ENCODE data around the gene TOMM20L. TPM values are rescaled to one million over a fixed set of nuclear protein-coding genes. Genes with fewer than 3 reads are reported as not detected.

The TOMM20L gene
- total and polyA plus RNA-seq, 2 of the 13 experiments (the other 11 are each of a cell fraction or from before 2014, with no cell fraction given) = 0.46 TPM; not detected in 1

GRCh38 chr14:58426670-58427280 lies 31.0 kb downstream of the TOMM20L start (continued):
- no peak for TF ChIP-seq AFF4 (CRISPR knock-in tag; IDR thresholded peaks at IDR 0.05)
- peak; percentile 48 for TF ChIP-seq HNRNPLL (IDR thresholded peaks at IDR 0.05; ENCODE audit: low read depth, low read length, poor library complexity, severe bottlenecking)
- no peak for TF ChIP-seq MBD4 (IDR thresholded peaks at IDR 0.05; ENCODE audit: borderline replicate concordance, low read length)
- TF ChIP-seq JUNB (CRISPR knock-in tag; IDR thresholded peaks at IDR 0.05; ENCODE audit: borderline replicate concordance) = no peak
- no peak for TF ChIP-seq ZSCAN29 (CRISPR knock-in tag; conservative IDR thresholded peaks at IDR 0.05)
- TF ChIP-seq ELF3 (CRISPR knock-in tag; IDR thresholded peaks at IDR 0.05) = no peak; the same call in 1 of the 2 replicates
- TF ChIP-seq ZNF609 (CRISPR knock-in tag; IDR thresholded peaks at IDR 0.05; ENCODE audit: borderline replicate concordance) = no peak
- no peak for TF ChIP-seq RFX3 (CRISPR knock-in tag; IDR thresholded peaks at IDR 0.05)
- peak; percentile 30; the same call in 1 of the 2 replicates for TF ChIP-seq MEF2D (CRISPR knock-in tag; IDR thresholded peaks at IDR 0.05)
- TF ChIP-seq EEA1 (CRISPR knock-in tag; IDR thresholded peaks at IDR 0.05; ENCODE audit: borderline replicate concordance) = no peak
- TF ChIP-seq ZFYVE20 (CRISPR knock-in tag; IDR thresholded peaks at IDR 0.05; ENCODE audit: borderline replicate concordance, low read depth) = no peak
- TF ChIP-seq NFATC3 (CRISPR knock-in tag; IDR thresholded peaks at IDR 0.05) = no peak
- TF ChIP-seq ZNF724P (CRISPR knock-in tag; IDR thresholded peaks at IDR 0.05; ENCODE audit: borderline replicate concordance) = no peak; the same call in 1 of the 2 replicates
- no peak for TF ChIP-seq ZNF644 (CRISPR knock-in tag; IDR thresholded peaks at IDR 0.05; ENCODE audit: low read depth)
- no peak for TF ChIP-seq HOXD1 (CRISPR knock-in tag; IDR thresholded peaks at IDR 0.05)
- TF ChIP-seq ONECUT2 (CRISPR knock-in tag; IDR thresholded peaks at IDR 0.05) = no peak
- TF ChIP-seq GPN1 (CRISPR knock-in tag; IDR thresholded peaks at IDR 0.05; ENCODE audit: borderline replicate concordance) = no peak
- TF ChIP-seq RFXANK (CRISPR knock-in tag; IDR thresholded peaks at IDR 0.05) = no peak

Measured in HepG2 (cell line).